ENCODE data around the gene MAB21L4. TPM values are rescaled to one million over a fixed set of nuclear protein-coding genes. Genes with fewer than 3 reads are reported as not detected.

Gene MAB21L4
- total and polyA plus RNA-seq, 2 of the 8 experiments (the other 6 are each of a cell fraction or from before 2014, with no cell fraction given), result 0.11 TPM; not detected in 1

DNA sequence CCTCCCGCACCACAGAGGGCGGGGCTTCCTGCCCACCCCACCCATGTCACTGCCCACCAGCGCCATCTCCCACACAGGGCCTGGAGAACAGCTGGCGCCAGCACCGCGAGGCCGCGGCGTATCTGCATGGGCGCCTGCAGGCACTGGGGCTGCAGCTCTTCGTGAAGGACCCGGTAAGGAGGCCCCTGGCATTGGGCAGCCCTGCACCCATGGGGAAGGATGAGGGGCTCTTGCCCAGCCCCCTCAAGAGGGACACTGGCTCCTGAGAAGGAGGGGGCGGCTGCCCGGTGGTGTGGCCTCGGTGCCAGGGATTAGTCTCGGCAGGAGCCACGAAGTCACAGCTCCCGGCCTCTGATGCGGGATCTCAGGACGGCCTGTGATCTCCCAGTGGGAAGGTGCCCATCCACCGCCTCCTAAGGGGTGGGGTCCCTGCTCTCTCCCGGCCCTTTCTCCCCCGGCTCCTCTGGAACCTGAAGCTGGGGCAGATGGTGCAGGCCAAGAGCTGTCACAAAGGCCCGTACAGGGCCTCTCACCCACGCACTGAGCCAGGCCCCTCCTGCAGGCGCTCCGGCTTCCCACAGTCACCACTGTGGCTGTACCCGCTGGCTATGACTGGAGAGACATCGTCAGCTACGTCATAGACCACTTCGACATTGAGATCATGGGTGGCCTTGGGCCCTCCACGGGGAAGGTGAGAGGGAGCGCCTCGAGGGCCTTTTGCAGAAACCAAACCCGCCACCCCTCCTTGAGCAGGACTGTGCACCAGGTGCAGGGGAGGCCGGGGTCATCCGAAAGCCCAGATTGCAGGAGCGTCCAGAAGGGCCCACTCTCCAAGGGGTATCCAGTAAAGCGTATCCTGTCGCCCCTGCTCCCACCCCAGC lies 18.3 kb downstream of the MAB21L4 start (continued):
- TF ChIP-seq, protein P1, sequence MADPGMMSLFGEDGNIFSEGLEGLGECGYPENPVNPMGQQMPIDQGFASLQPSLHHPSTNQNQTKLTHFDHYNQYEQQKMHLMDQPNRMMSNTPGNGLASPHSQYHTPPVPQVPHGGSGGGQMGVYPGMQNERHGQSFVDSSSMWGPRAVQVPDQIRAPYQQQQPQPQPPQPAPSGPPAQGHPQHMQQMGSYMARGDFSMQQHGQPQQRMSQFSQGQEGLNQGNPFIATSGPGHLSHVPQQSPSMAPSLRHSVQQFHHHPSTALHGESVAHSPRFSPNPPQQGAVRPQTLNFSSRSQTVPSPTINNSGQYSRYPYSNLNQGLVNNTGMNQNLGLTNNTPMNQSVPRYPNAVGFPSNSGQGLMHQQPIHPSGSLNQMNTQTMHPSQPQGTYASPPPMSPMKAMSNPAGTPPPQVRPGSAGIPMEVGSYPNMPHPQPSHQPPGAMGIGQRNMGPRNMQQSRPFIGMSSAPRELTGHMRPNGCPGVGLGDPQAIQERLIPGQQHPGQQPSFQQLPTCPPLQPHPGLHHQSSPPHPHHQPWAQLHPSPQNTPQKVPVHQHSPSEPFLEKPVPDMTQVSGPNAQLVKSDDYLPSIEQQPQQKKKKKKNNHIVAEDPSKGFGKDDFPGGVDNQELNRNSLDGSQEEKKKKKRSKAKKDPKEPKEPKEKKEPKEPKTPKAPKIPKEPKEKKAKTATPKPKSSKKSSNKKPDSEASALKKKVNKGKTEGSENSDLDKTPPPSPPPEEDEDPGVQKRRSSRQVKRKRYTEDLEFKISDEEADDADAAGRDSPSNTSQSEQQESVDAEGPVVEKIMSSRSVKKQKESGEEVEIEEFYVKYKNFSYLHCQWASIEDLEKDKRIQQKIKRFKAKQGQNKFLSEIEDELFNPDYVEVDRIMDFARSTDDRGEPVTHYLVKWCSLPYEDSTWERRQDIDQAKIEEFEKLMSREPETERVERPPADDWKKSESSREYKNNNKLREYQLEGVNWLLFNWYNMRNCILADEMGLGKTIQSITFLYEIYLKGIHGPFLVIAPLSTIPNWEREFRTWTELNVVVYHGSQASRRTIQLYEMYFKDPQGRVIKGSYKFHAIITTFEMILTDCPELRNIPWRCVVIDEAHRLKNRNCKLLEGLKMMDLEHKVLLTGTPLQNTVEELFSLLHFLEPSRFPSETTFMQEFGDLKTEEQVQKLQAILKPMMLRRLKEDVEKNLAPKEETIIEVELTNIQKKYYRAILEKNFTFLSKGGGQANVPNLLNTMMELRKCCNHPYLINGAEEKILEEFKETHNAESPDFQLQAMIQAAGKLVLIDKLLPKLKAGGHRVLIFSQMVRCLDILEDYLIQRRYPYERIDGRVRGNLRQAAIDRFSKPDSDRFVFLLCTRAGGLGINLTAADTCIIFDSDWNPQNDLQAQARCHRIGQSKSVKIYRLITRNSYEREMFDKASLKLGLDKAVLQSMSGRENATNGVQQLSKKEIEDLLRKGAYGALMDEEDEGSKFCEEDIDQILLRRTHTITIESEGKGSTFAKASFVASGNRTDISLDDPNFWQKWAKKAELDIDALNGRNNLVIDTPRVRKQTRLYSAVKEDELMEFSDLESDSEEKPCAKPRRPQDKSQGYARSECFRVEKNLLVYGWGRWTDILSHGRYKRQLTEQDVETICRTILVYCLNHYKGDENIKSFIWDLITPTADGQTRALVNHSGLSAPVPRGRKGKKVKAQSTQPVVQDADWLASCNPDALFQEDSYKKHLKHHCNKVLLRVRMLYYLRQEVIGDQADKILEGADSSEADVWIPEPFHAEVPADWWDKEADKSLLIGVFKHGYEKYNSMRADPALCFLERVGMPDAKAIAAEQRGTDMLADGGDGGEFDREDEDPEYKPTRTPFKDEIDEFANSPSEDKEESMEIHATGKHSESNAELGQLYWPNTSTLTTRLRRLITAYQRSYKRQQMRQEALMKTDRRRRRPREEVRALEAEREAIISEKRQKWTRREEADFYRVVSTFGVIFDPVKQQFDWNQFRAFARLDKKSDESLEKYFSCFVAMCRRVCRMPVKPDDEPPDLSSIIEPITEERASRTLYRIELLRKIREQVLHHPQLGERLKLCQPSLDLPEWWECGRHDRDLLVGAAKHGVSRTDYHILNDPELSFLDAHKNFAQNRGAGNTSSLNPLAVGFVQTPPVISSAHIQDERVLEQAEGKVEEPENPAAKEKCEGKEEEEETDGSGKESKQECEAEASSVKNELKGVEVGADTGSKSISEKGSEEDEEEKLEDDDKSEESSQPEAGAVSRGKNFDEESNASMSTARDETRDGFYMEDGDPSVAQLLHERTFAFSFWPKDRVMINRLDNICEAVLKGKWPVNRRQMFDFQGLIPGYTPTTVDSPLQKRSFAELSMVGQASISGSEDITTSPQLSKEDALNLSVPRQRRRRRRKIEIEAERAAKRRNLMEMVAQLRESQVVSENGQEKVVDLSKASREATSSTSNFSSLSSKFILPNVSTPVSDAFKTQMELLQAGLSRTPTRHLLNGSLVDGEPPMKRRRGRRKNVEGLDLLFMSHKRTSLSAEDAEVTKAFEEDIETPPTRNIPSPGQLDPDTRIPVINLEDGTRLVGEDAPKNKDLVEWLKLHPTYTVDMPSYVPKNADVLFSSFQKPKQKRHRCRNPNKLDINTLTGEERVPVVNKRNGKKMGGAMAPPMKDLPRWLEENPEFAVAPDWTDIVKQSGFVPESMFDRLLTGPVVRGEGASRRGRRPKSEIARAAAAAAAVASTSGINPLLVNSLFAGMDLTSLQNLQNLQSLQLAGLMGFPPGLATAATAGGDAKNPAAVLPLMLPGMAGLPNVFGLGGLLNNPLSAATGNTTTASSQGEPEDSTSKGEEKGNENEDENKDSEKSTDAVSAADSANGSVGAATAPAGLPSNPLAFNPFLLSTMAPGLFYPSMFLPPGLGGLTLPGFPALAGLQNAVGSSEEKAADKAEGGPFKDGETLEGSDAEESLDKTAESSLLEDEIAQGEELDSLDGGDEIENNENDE (IDR thresholded peaks at IDR 0.05; ENCODE audit: insufficient replicate concordance, low read length), result no peak
- TF ChIP-seq RNF2 (IDR thresholded peaks at IDR 0.05; ENCODE audit: borderline replicate concordance, low read depth, low read length, missing control alignments, poor library complexity, severe bottlenecking) (no peak), ZNF274 (IDR thresholded peaks at IDR 0.05; ENCODE audit: borderline replicate concordance, extremely low read depth, low read length) (no peak), RBBP5 (IDR thresholded peaks at IDR 0.05; ENCODE audit: borderline replicate concordance, low read depth, low read length) (no peak), GTF2F1 (IDR thresholded peaks at IDR 0.05; ENCODE audit: borderline replicate concordance, low read depth, low read length) (no peak), FOSL1 (IDR thresholded peaks at IDR 0.05; ENCODE audit: insufficient read depth, low read depth, low read length) (no peak), CEBPB (IDR thresholded peaks at IDR 0.05; ENCODE audit: low read depth, low read length) (no peak), EGR1 (IDR thresholded peaks at IDR 0.05; ENCODE audit: borderline replicate concordance, low read depth, low read length) (no peak), RAD21 (IDR thresholded peaks at IDR 0.05 in 1 of 2, conservative IDR thresholded peaks at IDR 0.05 in 1 of 2; ENCODE audit: low read depth in 2 of 2, low read length in 2 of 2) (no peak)

Data from H1 (cell line).